Fibroblast of skin of back (primary cell): Measurements from ENCODE around the gene FRMD4A.

Experiments
- DNase-seq: peaks from one replicate; pipeline ENCODE4 v3.0.0-alpha.2; 2013

The FRMD4A gene

GRCh38 chr10:14340051-14340744 lies 9.5 kb upstream of the FRMD4A start:
- no peak for DNase-seq

GRCh38 chr10:14336736-14337135 lies 6.0 kb upstream of the FRMD4A start:
- DNase-seq, result no peak

GRCh38 chr10:14334771-14335170 lies 4.0 kb upstream of the FRMD4A start:
- no peak for DNase-seq

GRCh38 chr10:14333606-14334005 lies 2.9 kb upstream of the FRMD4A start:
- no peak for DNase-seq

- DNase-seq, result no peak
Measured at GRCh38 chr10:14332903-14333302, 2.2 kb upstream of the FRMD4A start.

- no peak for DNase-seq
Measured at GRCh38 chr10:14329746-14330173, 964 bp downstream of the FRMD4A start.

- DNase-seq, result no peak
Measured at GRCh38 chr10:14328881-14329672, 1.6 kb downstream of the FRMD4A start.

- no peak for DNase-seq
Measured at GRCh38 chr10:14327527-14327926, 3.2 kb downstream of the FRMD4A start.

GRCh38 chr10:14326581-14326980 lies 4.1 kb downstream of the FRMD4A start:
- DNase-seq, result no peak

- peak; percentile 7 for DNase-seq
Measured at GRCh38 chr10:14325325-14325955, 5.3 kb downstream of the FRMD4A start.

- DNase-seq, result no peak
Measured at GRCh38 chr10:14322526-14323188, 8.1 kb downstream of the FRMD4A start.

GRCh38 chr10:14318007-14318406 lies 12.7 kb downstream of the FRMD4A start:
- DNase-seq, result no peak

GRCh38 chr10:14312014-14312413 lies 18.7 kb downstream of the FRMD4A start:
- DNase-seq, result no peak

- no peak for DNase-seq
Measured at GRCh38 chr10:14311206-14311957, 19.3 kb downstream of the FRMD4A start.

- DNase-seq, result no peak
Measured at GRCh38 chr10:14309593-14309992, 21.1 kb downstream of the FRMD4A start.

GRCh38 chr10:14306190-14306589 lies 24.5 kb downstream of the FRMD4A start:
- DNase-seq, result no peak

GRCh38 chr10:14304046-14304445 lies 26.7 kb downstream of the FRMD4A start:
- no peak for DNase-seq

- DNase-seq, result peak; percentile 37
Measured at GRCh38 chr10:14302035-14302434, 28.7 kb downstream of the FRMD4A start.

- DNase-seq, result no peak
Measured at GRCh38 chr10:14299556-14299955, 31.2 kb downstream of the FRMD4A start.

GRCh38 chr10:14296065-14296709 lies 34.5 kb downstream of the FRMD4A start:
- peak; percentile 54 for DNase-seq

GRCh38 chr10:14294347-14295059 lies 36.2 kb downstream of the FRMD4A start:
- DNase-seq, result no peak
